Measurements from ENCODE around the gene SPTLC2.

DNA sequence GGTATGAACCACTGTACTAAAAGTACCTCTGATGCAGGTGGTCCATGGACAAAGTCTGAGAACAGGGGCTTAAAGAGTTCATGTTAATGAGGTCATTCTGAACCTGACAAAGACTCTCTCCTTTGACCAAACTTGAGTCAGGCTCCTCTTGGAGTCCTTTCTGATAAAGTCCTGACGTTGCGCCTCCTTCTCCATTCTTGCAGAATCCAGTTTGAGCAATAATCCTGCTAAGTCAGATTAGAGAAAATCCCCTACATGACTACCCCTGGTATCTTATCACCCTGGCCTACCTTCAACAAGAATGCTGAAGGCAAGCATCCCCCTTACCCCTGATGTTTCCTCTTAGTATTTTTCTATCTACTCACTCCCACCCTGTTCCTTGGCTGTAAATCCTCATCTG is 71.9 kb downstream of the SPTLC2 start:
- TF ChIP-seq, protein P1, sequence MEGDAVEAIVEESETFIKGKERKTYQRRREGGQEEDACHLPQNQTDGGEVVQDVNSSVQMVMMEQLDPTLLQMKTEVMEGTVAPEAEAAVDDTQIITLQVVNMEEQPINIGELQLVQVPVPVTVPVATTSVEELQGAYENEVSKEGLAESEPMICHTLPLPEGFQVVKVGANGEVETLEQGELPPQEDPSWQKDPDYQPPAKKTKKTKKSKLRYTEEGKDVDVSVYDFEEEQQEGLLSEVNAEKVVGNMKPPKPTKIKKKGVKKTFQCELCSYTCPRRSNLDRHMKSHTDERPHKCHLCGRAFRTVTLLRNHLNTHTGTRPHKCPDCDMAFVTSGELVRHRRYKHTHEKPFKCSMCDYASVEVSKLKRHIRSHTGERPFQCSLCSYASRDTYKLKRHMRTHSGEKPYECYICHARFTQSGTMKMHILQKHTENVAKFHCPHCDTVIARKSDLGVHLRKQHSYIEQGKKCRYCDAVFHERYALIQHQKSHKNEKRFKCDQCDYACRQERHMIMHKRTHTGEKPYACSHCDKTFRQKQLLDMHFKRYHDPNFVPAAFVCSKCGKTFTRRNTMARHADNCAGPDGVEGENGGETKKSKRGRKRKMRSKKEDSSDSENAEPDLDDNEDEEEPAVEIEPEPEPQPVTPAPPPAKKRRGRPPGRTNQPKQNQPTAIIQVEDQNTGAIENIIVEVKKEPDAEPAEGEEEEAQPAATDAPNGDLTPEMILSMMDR (IDR thresholded peaks at IDR 0.05): no peak
- TF ChIP-seq POLR2A (IDR thresholded peaks at IDR 0.05): no peak

All from body of pancreas (tissue), 4 donors.